ENCODE measurements around the gene TPCN1. TPM values are rescaled to one million over a fixed set of nuclear protein-coding genes. Genes with fewer than 3 reads are reported as not detected.
A peak's percentile ranks its signal among the peaks of the same experiment; 100 is the strongest.

The TPCN1 gene
- total RNA-seq, 1 experiment from 2014 or later = 18.8 TPM

GRCh38 chr12:113228394-113229028, 7.2 kb downstream of the TPCN1 start:
- Histone ChIP-seq H3K4me3 (ENCODE audit: low read depth, low read length, poor library complexity, severe bottlenecking) (no peak overlapping the region), H3K27me3 (replicated peaks; ENCODE audit: insufficient read depth, low read depth, low read length, poor library complexity) (no peaks in the 10 kb centered on the region), H3K9me3 (ENCODE audit: low read depth, low read length, poor library complexity, severe bottlenecking) (no peaks in the 10 kb centered on the region), H3K27ac (ENCODE audit: low read depth, low read length, poor library complexity, severe bottlenecking) (no peak overlapping the region), H3K36me3 (ENCODE audit: insufficient read depth, low read length, poor library complexity, severe bottlenecking) (peaks cover 14% of the 10 kb centered on the region), H3K4me1 (ENCODE audit: insufficient read depth, low read length, poor library complexity, severe bottlenecking) (peaks cover 13% of the 10 kb centered on the region)
- POLR2A ChIA-PET (ENCODE audit: low non-redundant PET) = no interaction called here
- CTCF ChIA-PET = no interaction called here
- no TSS peak for BruUV-seq (replicated peaks)
- intact Hi-C loops (cut with micrococcal nuclease; ENCODE audit: unreplicated experiment) = no loop called here
- TF ChIP-seq CTCF (conservative IDR thresholded peaks at IDR 0.05; ENCODE audit: low read depth, low read length) (no peak), EZH2 (IDR thresholded peaks at IDR 0.05; ENCODE audit: borderline replicate concordance, low read depth, low read length, poor library complexity, severe bottlenecking) (no peak)
- no peak for DNase-seq (ENCODE audit: low spot score)

- no TSS peak for BruUV-seq (replicated peaks)
- Histone ChIP-seq H3K4me1 (ENCODE audit: insufficient read depth, low read length, poor library complexity, severe bottlenecking) (peaks cover 14% of the 10 kb centered on the region), H3K9me3 (ENCODE audit: low read depth, low read length, poor library complexity, severe bottlenecking) (no peaks in the 10 kb centered on the region), H3K27me3 (replicated peaks; ENCODE audit: insufficient read depth, low read depth, low read length, poor library complexity) (no peaks in the 10 kb centered on the region), H3K36me3 (ENCODE audit: insufficient read depth, low read length, poor library complexity, severe bottlenecking) (peaks cover 14% of the 10 kb centered on the region), H3K27ac (ENCODE audit: low read depth, low read length, poor library complexity, severe bottlenecking) (no peak overlapping the region), H3K4me3 (ENCODE audit: low read depth, low read length, poor library complexity, severe bottlenecking) (no peak overlapping the region)
- intact Hi-C loops (cut with micrococcal nuclease; ENCODE audit: unreplicated experiment) = no loop called here
- ChIA-PET CTCF (no interaction called here), POLR2A (ENCODE audit: low non-redundant PET) (interaction anchor here (1.0 kb wide), 1 partner anchor 649 kb away, joined by 16 read pairs; no protein-coding TSS in a partner anchor)
- no peak for TF ChIP-seq EZH2 (IDR thresholded peaks at IDR 0.05; ENCODE audit: borderline replicate concordance, low read depth, low read length, poor library complexity, severe bottlenecking)
- TF ChIP-seq CTCF (conservative IDR thresholded peaks at IDR 0.05; ENCODE audit: low read depth, low read length) = no peak
- DNase-seq (ENCODE audit: low spot score) = no peak
These were observed 9.3 kb downstream of the TPCN1 start for GRCh38 chr12:113230315-113231234.

GRCh38 chr12:113231235-113232088, 10.2 kb downstream of the TPCN1 start:
- DNase-seq (ENCODE audit: low spot score) = peak; percentile 42
- no peak overlapping the region for H3K4me3 ChIP-seq (ENCODE audit: low read depth, low read length, poor library complexity, severe bottlenecking)
- H3K9me3 ChIP-seq (ENCODE audit: low read depth, low read length, poor library complexity, severe bottlenecking) = no peaks in the 10 kb centered on the region
- H3K27me3 ChIP-seq (replicated peaks; ENCODE audit: insufficient read depth, low read depth, low read length, poor library complexity) = no peaks in the 10 kb centered on the region
- H3K27ac ChIP-seq (ENCODE audit: low read depth, low read length, poor library complexity, severe bottlenecking) = peak overlapping the region; percentile 59
- POLR2A ChIA-PET (ENCODE audit: low non-redundant PET) = no interaction called here
- BruUV-seq (replicated peaks) = no TSS peak
- H3K4me1 ChIP-seq (ENCODE audit: insufficient read depth, low read length, poor library complexity, severe bottlenecking) = peaks cover 14% of the 10 kb centered on the region
- CTCF ChIA-PET = no interaction called here
- no peak for TF ChIP-seq CTCF (conservative IDR thresholded peaks at IDR 0.05; ENCODE audit: low read depth, low read length)
- TF ChIP-seq EZH2 (IDR thresholded peaks at IDR 0.05; ENCODE audit: borderline replicate concordance, low read depth, low read length, poor library complexity, severe bottlenecking) = no peak
- intact Hi-C loops (cut with micrococcal nuclease; ENCODE audit: unreplicated experiment) = no loop called here
- peaks cover 14% of the 10 kb centered on the region for H3K36me3 ChIP-seq (ENCODE audit: insufficient read depth, low read length, poor library complexity, severe bottlenecking)
